ENCODE measurements around the gene ZSCAN26. TPM values are rescaled to one million over a fixed set of nuclear protein-coding genes. Genes with fewer than 3 reads are reported as not detected.

Gene ZSCAN26
- 12.8 and 13.3 TPM in 2 replicates for total RNA-seq

- peak; percentile 92 for DNase-seq
These were observed at the start of gene ZSCAN26 for GRCh38 chr6:28266962-28267694. Gene ZSCAN26 (plus strand): TSS chr6:28267143. CDS start chr6:28271920, 4,777 bp downstream.

GRCh38 chr6:28217890-28218289, 49.1 kb upstream of the ZSCAN26 start:
- DNase-seq = no peak

GRCh38 chr6:28218312-28219248, 48.4 kb upstream of the ZSCAN26 start:
- peak; percentile 75 for DNase-seq

GRCh38 chr6:28220257-28221133, 46.4 kb upstream of the ZSCAN26 start:
- DNase-seq = no peak

- DNase-seq = no peak
These were observed 42.5 kb upstream of the ZSCAN26 start for GRCh38 chr6:28224131-28225055.

- DNase-seq = peak; percentile 94
These were observed 41.7 kb upstream of the ZSCAN26 start, which contains the start of gene ZSCAN9 for GRCh38 chr6:28225056-28225834. Gene ZSCAN9 (plus strand): TSS chr6:28225275. CDS start chr6:28227085, 1,810 bp downstream.

GRCh38 chr6:28226460-28226859, 40.5 kb upstream of the ZSCAN26 start:
- no peak for DNase-seq

GRCh38 chr6:28232785-28233184, 34.2 kb upstream of the ZSCAN26 start:
- DNase-seq = no peak

GRCh38 chr6:28235912-28236452, 31.0 kb upstream of the ZSCAN26 start:
- DNase-seq = no peak

GRCh38 chr6:28239636-28240035, 27.3 kb upstream of the ZSCAN26 start:
- no peak for DNase-seq

GRCh38 chr6:28240471-28240870, 26.5 kb upstream of the ZSCAN26 start:
- no peak for DNase-seq

GRCh38 chr6:28243946-28244345, 23.0 kb upstream of the ZSCAN26 start:
- DNase-seq = no peak

GRCh38 chr6:28245206-28245941, 21.6 kb upstream of the ZSCAN26 start:
- no peak for DNase-seq

GRCh38 chr6:28248916-28249315, 18.0 kb upstream of the ZSCAN26 start:
- DNase-seq = no peak

- DNase-seq = no peak
These were observed 16.2 kb upstream of the ZSCAN26 start for GRCh38 chr6:28250747-28251146.

GRCh38 chr6:28251661-28252008, 15.3 kb upstream of the ZSCAN26 start:
- DNase-seq = peak; percentile 46

- peak; percentile 89 for DNase-seq
These were observed 14.7 kb upstream of the ZSCAN26 start, which contains the start of gene ZKSCAN4 for GRCh38 chr6:28252009-28252975. Gene ZKSCAN4 (minus strand): TSS chr6:28252269. CDS start chr6:28251980, 289 bp downstream.

- DNase-seq = no peak
These were observed 12.8 kb upstream of the ZSCAN26 start for GRCh38 chr6:28254121-28254519.
